Measurements from ENCODE around the gene CAMK2G. TPM values are rescaled to one million over a fixed set of nuclear protein-coding genes. Genes with fewer than 3 reads are reported as not detected.

The CAMK2G gene
- total and polyA plus RNA-seq, 5 donors from 2014 or later: 4.3 to 58.8 (median 4.9) TPM

DNA sequence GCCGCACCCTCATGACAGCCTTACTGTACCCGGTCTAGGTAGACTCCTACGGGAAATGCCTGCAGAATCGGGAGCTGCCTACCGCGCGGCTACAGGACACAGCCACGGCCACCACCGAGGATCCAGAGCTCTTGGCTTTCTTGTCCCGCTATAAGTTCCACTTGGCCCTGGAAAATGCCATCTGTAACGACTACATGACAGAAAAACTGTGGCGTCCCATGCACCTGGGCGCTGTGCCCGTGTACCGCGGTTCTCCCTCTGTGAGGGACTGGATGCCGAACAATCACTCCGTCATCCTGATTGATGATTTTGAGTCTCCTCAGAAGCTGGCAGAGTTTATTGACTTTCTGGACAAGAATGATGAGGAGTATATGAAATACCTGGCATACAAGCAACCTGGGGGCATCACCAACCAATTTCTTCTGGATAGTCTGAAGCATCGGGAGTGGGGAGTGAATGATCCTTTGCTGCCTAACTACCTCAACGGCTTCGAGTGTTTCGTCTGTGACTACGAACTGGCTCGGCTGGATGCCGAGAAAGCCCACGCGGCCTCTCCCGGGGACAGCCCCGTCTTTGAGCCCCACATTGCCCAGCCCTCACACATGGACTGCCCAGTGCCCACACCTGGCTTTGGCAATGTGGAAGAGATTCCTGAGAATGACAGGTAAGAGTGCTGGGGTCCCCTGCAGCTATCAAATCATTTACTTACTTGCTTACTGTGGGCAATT is 101.0 kb downstream of the CAMK2G start:
- Histone ChIP-seq H3K9me3 (ENCODE audit: control insufficient read depth in 2 of 2, low read length in 2 of 2) (no peaks in the 10 kb centered on the region), H3K4me1 (ENCODE audit: control insufficient read depth, insufficient read depth, low read length, poor library complexity, severe bottlenecking) (peaks cover 47% of the 10 kb centered on the region), H3K36me3 (ENCODE audit: control insufficient read depth, insufficient read depth, low read length) (peaks cover 31% of the 10 kb centered on the region), H3K27me3 (ENCODE audit: control insufficient read depth, insufficient read depth, low read length) (no peaks in the 10 kb centered on the region), H3K4me3 (ENCODE audit: low read depth, low read length) (peak overlapping the region; percentile 91), H3K27ac (ENCODE audit: insufficient read depth, low read length, poor library complexity, severe bottlenecking) (peak overlapping the region; percentile 95)
- no peak for ATAC-seq (ENCODE audit: low read depth in 2 of 2)
- H3K36me3 Mint-ChIP-seq: peaks cover 32% of the 10 kb centered on the region
- DNase-seq: no peak
- peak overlapping the region; percentile 89 to 100 (median 96) for H3K4me3 Mint-ChIP-seq
- H3K9me3 Mint-ChIP-seq: peaks cover 0 to 2% (median 0%) of the 10 kb centered on the region in 7 donors
- peaks cover 31 to 71% (median 42%) of the 10 kb centered on the region in 4 donors for H3K4me1 Mint-ChIP-seq
- no peaks in the 10 kb centered on the region for H3K27me3 Mint-ChIP-seq
- H3K27ac Mint-ChIP-seq: peak overlapping the region; percentile 94 to 97 (median 94)

- H3K9me3 ChIP-seq (ENCODE audit: control insufficient read depth in 2 of 2, low read length in 2 of 2): no peaks in the 10 kb centered on the region
- peaks cover 0 to 2% (median 0%) of the 10 kb centered on the region in 7 donors for H3K9me3 Mint-ChIP-seq
- H3K4me3 ChIP-seq (ENCODE audit: low read depth, low read length): peak overlapping the region; percentile 91
- H3K36me3 Mint-ChIP-seq: peaks cover 32% of the 10 kb centered on the region
- no peaks in the 10 kb centered on the region for H3K27me3 Mint-ChIP-seq
- peaks cover 31 to 73% (median 42%) of the 10 kb centered on the region in 4 donors for H3K4me1 Mint-ChIP-seq
- no peaks in the 10 kb centered on the region for H3K27me3 ChIP-seq (ENCODE audit: control insufficient read depth, insufficient read depth, low read length)
- peak overlapping the region; percentile 89 to 100 (median 96) for H3K4me3 Mint-ChIP-seq
- ATAC-seq (ENCODE audit: low read depth in 2 of 2) (peak; percentile 71 to 72), DNase-seq (peak; percentile 76 to 88 (median 84))
- peaks cover 32% of the 10 kb centered on the region for H3K36me3 ChIP-seq (ENCODE audit: control insufficient read depth, insufficient read depth, low read length)
- peak overlapping the region; percentile 95 for H3K27ac ChIP-seq (ENCODE audit: insufficient read depth, low read length, poor library complexity, severe bottlenecking)
- peaks cover 47% of the 10 kb centered on the region for H3K4me1 ChIP-seq (ENCODE audit: control insufficient read depth, insufficient read depth, low read length, poor library complexity, severe bottlenecking)
- H3K27ac Mint-ChIP-seq: peak overlapping the region; percentile 94 to 97 (median 94)
These were observed 101.8 kb downstream of the CAMK2G start for GRCh38 chr10:73772281-73773151.

DNA sequence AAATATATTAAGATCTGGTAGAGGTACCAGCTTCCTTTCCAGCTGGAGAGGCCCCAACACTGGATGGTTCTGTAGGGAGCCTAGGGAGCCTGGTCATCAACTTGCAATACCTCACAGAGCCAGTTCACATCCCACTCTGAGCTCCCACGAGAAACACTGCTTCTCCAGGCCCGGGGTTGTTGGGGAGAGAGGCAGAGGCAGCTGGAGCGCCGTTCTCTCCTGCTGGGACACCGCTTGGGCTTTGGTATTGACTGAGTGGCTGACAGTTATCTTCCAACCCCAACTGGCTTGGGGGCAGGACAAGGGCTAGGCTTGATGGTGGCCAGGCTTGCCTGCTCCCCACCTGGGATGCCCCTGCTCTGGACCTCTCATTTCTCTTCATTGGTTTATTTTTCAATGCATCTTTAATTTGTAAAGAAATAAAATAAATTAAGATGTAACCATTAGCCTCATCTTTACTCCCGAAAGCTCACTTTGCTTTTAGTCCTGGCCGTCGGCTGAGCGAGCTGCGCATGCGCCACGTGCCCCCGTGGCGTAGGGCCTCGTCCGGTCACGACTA is 102.6 kb downstream of the CAMK2G start:
- H3K9me3 ChIP-seq (ENCODE audit: control insufficient read depth in 2 of 2, low read length in 2 of 2): no peaks in the 10 kb centered on the region
- ATAC-seq (ENCODE audit: low read depth in 2 of 2): peak in 1 of 2 donors; percentile 45
- peaks cover 0 to 2% (median 0%) of the 10 kb centered on the region in 7 donors for H3K9me3 Mint-ChIP-seq
- peaks cover 31% of the 10 kb centered on the region for H3K36me3 Mint-ChIP-seq
- H3K4me1 Mint-ChIP-seq: peaks cover 27 to 67% (median 35%) of the 10 kb centered on the region in 4 donors
- no peaks in the 10 kb centered on the region for H3K27me3 ChIP-seq (ENCODE audit: control insufficient read depth, insufficient read depth, low read length)
- peak overlapping the region; percentile 94 to 97 (median 94) for H3K27ac Mint-ChIP-seq
- DNase-seq: peak; percentile 73 to 83 (median 78)
- H3K36me3 ChIP-seq (ENCODE audit: control insufficient read depth, insufficient read depth, low read length): peaks cover 37% of the 10 kb centered on the region
- H3K4me3 ChIP-seq (ENCODE audit: low read depth, low read length): no peak overlapping the region
- H3K4me1 ChIP-seq (ENCODE audit: control insufficient read depth, insufficient read depth, low read length, poor library complexity, severe bottlenecking): peaks cover 45% of the 10 kb centered on the region
- no peaks in the 10 kb centered on the region for H3K27me3 Mint-ChIP-seq
- peak overlapping the region; percentile 89 to 100 (median 96) for H3K4me3 Mint-ChIP-seq
- H3K27ac ChIP-seq (ENCODE audit: insufficient read depth, low read length, poor library complexity, severe bottlenecking): peak overlapping the region; percentile 95

GRCh38 chr10:73769396-73769795 is 105.0 kb downstream of the CAMK2G start:
- H3K27ac ChIP-seq (ENCODE audit: insufficient read depth, low read length, poor library complexity, severe bottlenecking): peak overlapping the region; percentile 64
- peaks cover 50% of the 10 kb centered on the region for H3K36me3 ChIP-seq (ENCODE audit: control insufficient read depth, insufficient read depth, low read length)
- Mint-ChIP-seq H3K9me3 (peaks cover 0 to 2% (median 0%) of the 10 kb centered on the region in 7 donors), H3K36me3 (peaks cover 45% of the 10 kb centered on the region), H3K27me3 (no peaks in the 10 kb centered on the region), H3K4me1 (peaks cover 10 to 50% (median 21%) of the 10 kb centered on the region in 4 donors), H3K27ac (peak overlapping the region in 2 of 3 donors; percentile 62 to 87), H3K4me3 (peak overlapping the region; percentile 49 to 100 (median 52))
- H3K9me3 ChIP-seq (ENCODE audit: control insufficient read depth in 2 of 2, low read length in 2 of 2): no peaks in the 10 kb centered on the region
- DNase-seq: no peak
- H3K4me1 ChIP-seq (ENCODE audit: control insufficient read depth, insufficient read depth, low read length, poor library complexity, severe bottlenecking): peaks cover 31% of the 10 kb centered on the region
- H3K27me3 ChIP-seq (ENCODE audit: control insufficient read depth, insufficient read depth, low read length): no peaks in the 10 kb centered on the region
- no peak overlapping the region for H3K4me3 ChIP-seq (ENCODE audit: low read depth, low read length)
- no peak for ATAC-seq (ENCODE audit: low read depth in 2 of 2)

- peak overlapping the region; percentile 64 for H3K27ac ChIP-seq (ENCODE audit: insufficient read depth, low read length, poor library complexity, severe bottlenecking)
- H3K4me3 Mint-ChIP-seq: peak overlapping the region; percentile 49 to 78 (median 52)
- no peaks in the 10 kb centered on the region for H3K9me3 ChIP-seq (ENCODE audit: control insufficient read depth in 2 of 2, low read length in 2 of 2)
- H3K4me3 ChIP-seq (ENCODE audit: low read depth, low read length): no peak overlapping the region
- peaks cover 8 to 45% (median 16%) of the 10 kb centered on the region in 4 donors for H3K4me1 Mint-ChIP-seq
- H3K9me3 Mint-ChIP-seq: peaks cover 0 to 2% (median 0%) of the 10 kb centered on the region in 7 donors
- no peaks in the 10 kb centered on the region for H3K27me3 Mint-ChIP-seq
- H3K36me3 ChIP-seq (ENCODE audit: control insufficient read depth, insufficient read depth, low read length): peaks cover 53% of the 10 kb centered on the region
- ATAC-seq (ENCODE audit: low read depth in 2 of 2) (peak; percentile 51 to 54), DNase-seq (peak; percentile 44 to 79 (median 74))
- H3K27ac Mint-ChIP-seq: peak overlapping the region in 2 of 3 donors; percentile 62 to 87
- H3K36me3 Mint-ChIP-seq: peaks cover 47% of the 10 kb centered on the region
- no peaks in the 10 kb centered on the region for H3K27me3 ChIP-seq (ENCODE audit: control insufficient read depth, insufficient read depth, low read length)
- H3K4me1 ChIP-seq (ENCODE audit: control insufficient read depth, insufficient read depth, low read length, poor library complexity, severe bottlenecking): peaks cover 26% of the 10 kb centered on the region
These were observed 105.5 kb downstream of the CAMK2G start for GRCh38 chr10:73768881-73769280.

DNA sequence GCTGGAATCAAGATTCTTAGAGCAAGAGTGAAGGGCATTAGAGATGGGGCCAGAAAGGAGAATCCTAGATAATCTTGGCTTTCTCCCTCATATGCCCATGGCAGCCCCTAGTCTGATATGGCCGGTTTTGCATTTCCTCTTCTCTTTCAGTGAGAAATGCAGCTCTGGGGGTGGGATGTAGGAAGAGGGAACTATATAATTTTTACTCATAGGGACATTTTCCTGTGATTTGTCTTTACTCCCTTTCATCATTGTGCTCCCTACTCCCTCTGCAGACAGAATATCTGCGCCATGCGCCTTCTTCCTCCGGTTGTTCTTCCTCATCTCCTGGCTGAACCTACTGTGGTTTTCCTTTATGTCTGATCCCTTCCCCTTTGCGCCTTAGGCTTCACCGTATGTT is 109.3 kb downstream of the CAMK2G start:
- Mint-ChIP-seq H3K36me3 (peaks cover 70% of the 10 kb centered on the region), H3K4me1 (peaks cover 5 to 32% (median 23%) of the 10 kb centered on the region in 4 donors), H3K27ac (peak overlapping the region in 1 of 3 donors; percentile 26), H3K27me3 (no peaks in the 10 kb centered on the region), H3K4me3 (no peak overlapping the region), H3K9me3 (no peaks in the 10 kb centered on the region)
- Histone ChIP-seq H3K36me3 (ENCODE audit: control insufficient read depth, insufficient read depth, low read length) (peaks cover 83% of the 10 kb centered on the region), H3K4me3 (ENCODE audit: low read depth, low read length) (no peak overlapping the region), H3K27me3 (ENCODE audit: control insufficient read depth, insufficient read depth, low read length) (no peaks in the 10 kb centered on the region), H3K4me1 (ENCODE audit: control insufficient read depth, insufficient read depth, low read length, poor library complexity, severe bottlenecking) (peaks cover 10% of the 10 kb centered on the region), H3K27ac (ENCODE audit: insufficient read depth, low read length, poor library complexity, severe bottlenecking) (no peak overlapping the region), H3K9me3 (ENCODE audit: control insufficient read depth in 2 of 2, low read length in 2 of 2) (no peaks in the 10 kb centered on the region)
- ATAC-seq (ENCODE audit: low read depth in 2 of 2): no peak
- no peak for DNase-seq

- peaks cover 9% of the 10 kb centered on the region for H3K4me1 ChIP-seq (ENCODE audit: control insufficient read depth, insufficient read depth, low read length, poor library complexity, severe bottlenecking)
- H3K4me3 ChIP-seq (ENCODE audit: low read depth, low read length): no peak overlapping the region
- no peaks in the 10 kb centered on the region for H3K9me3 Mint-ChIP-seq
- no peaks in the 10 kb centered on the region for H3K9me3 ChIP-seq (ENCODE audit: control insufficient read depth in 2 of 2, low read length in 2 of 2)
- no peak overlapping the region for H3K27ac ChIP-seq (ENCODE audit: insufficient read depth, low read length, poor library complexity, severe bottlenecking)
- H3K4me3 Mint-ChIP-seq: no peak overlapping the region
- ATAC-seq (ENCODE audit: low read depth in 2 of 2): no peak
- H3K27me3 Mint-ChIP-seq: no peaks in the 10 kb centered on the region
- H3K27ac Mint-ChIP-seq: peak overlapping the region in 1 of 3 donors; percentile 20
- H3K4me1 Mint-ChIP-seq: peaks cover 5 to 35% (median 22%) of the 10 kb centered on the region in 4 donors
- H3K36me3 Mint-ChIP-seq: peaks cover 59% of the 10 kb centered on the region
- no peak for DNase-seq
- peaks cover 82% of the 10 kb centered on the region for H3K36me3 ChIP-seq (ENCODE audit: control insufficient read depth, insufficient read depth, low read length)
- H3K27me3 ChIP-seq (ENCODE audit: control insufficient read depth, insufficient read depth, low read length): no peaks in the 10 kb centered on the region
These were observed 111.0 kb downstream of the CAMK2G start for GRCh38 chr10:73763343-73763742.

Data from CD4-positive, CD25-positive, alpha-beta regulatory T cell (primary cell).